Kidney (tissue), 14 donors: ENCODE results near the gene KIAA0232. TPM values are rescaled to one million over a fixed set of nuclear protein-coding genes. Genes with fewer than 3 reads are reported as not detected.
A peak's percentile ranks its signal among the peaks of the same experiment; 100 is the strongest.

Experiments used
- DNase-seq, 5 donors: peaks; one replicate each; pipeline ENCODE4 v3.0.0-alpha.2; 2013 to 2020
- FAIRE-seq: peaks from 2 replicates; lab custom pipeline; 2012; peaks lifted over from hg19 to GRCh38; lab: Jason Lieb, UNC
- H3K27ac ChIP-seq, 2 donors: one replicate each; pipeline ENCODE4 v1.7.0; 2013; ENCODE audit warnings: low read depth in 2 of 2, low read length in 2 of 2, inconsistent platforms in 1 of 2
- H3K27me3 ChIP-seq: one replicate; pipeline ENCODE4 v1.7.1; 2013; ENCODE audit warnings: low read length, inconsistent platforms; ENCODE audit not compliant: control insufficient read depth, insufficient read depth
- H3K36me3 ChIP-seq, 3 donors: one replicate each; pipeline versions ENCODE4 v1.7.0 to v1.7.1; 2013; ENCODE audit warnings: low read length in 3 of 3, control low read depth in 1 of 3, inconsistent platforms in 1 of 3; ENCODE audit not compliant: insufficient read depth in 3 of 3, control insufficient read depth in 2 of 3
- H3K4me1 ChIP-seq, 3 donors: one replicate each; pipeline versions ENCODE4 v1.7.0 to v1.7.1; 2013; ENCODE audit warnings: low read length in 3 of 3, inconsistent platforms in 1 of 3, low read depth in 1 of 3; ENCODE audit not compliant: control insufficient read depth in 2 of 3, insufficient read depth in 2 of 3
- H3K4me3 ChIP-seq, 3 donors: one replicate each; pipeline versions ENCODE4 v1.7.0 to v1.8.1; 2013; ENCODE audit warnings: low read length in 3 of 3, control low read depth in 1 of 3, inconsistent platforms in 1 of 3
- H3K9ac ChIP-seq, 3 donors: one replicate each; pipeline versions ENCODE4 v1.7.0 to v1.7.1; 2013; ENCODE audit warnings: low read length in 3 of 3, control low read depth in 1 of 3, inconsistent platforms in 1 of 3
- H3K9me3 ChIP-seq, 3 donors: one replicate each; pipeline versions ENCODE4 v1.7.0 to v1.7.1; 2013; ENCODE audit warnings: low read length in 3 of 3, control low read depth in 1 of 3, inconsistent platforms in 1 of 3; ENCODE audit not compliant: control insufficient read depth in 2 of 3, insufficient read depth in 1 of 3
- intact Hi-C: fragments of 100-400 bp; cut with DNase I; formaldehyde crosslinking; loops from one replicate; pipeline ENCODE4 v1.11.1; 2022
- polyA plus RNA-seq: library from polyadenylated mRNA; stranded (reverse); fragments of 350-450 nt; fragmentation: Illumina TruSeq; extraction: RNeasy Lipid Tissue Mini Kit (QIAGEN cat#74804); gene quantifications from one replicate; pipeline ENCODE4 v1.2.3, GENCODE V29; 2014; ENCODE audit warnings: low read depth, low replicate concordance; ENCODE audit not compliant: insufficient read depth
- total RNA-seq: library from RNA; stranded (reverse); fragmentation: NEBNext Ultra II Directional; extraction: Animal tissue kit (Norgen Biotek cat#: 25700); gene quantifications from one replicate; pipeline ENCODE4 v1.2.1, GENCODE V29; 2021
- TF ChIP-seq, protein P1 (sequence below): IDR thresholded peaks from 3 replicates; pipeline ENCODE4 v1.5.1; 2012; ENCODE audit warnings: mild to moderate bottlenecking, moderate library complexity, borderline replicate concordance; ENCODE audit not compliant: insufficient read depth; ENCODE audit errors: extremely low read depth
- donor health status: control.
- donor health status: control.
- donor health status: control.
- donor health status: control.
- donor health status: control.
- donor health status: DM: yes; HTN: yes; CAD: no.
- donor health status: Normal renal cell carcinoma (clear cell type).

The KIAA0232 gene
- total and polyA plus RNA-seq, 2 donors from 2014 or later: 14.0 to 39.9 TPM

DNA sequence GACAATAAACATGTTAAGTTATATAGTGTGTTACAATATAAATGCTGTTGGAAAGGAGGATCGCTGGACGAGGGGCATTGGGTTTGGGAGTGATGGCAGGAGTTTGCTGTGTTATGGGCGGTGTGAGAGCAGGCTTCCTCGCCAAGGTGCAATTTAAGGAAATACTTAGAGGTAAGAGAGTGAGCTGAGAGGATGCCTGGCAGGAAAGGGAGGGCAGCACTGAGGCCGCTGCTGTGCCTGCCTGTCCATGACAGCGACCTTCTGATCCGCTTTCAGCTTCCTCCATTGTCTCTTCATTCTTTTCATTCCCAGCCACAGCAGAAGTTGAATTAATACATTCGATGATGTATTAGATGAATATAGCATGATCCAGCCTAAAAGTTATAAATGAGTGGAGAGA is 85.9 kb downstream of the KIAA0232 start:
- intact Hi-C loops: loop anchor here (10.0 kb wide), 1 partner anchor 74 kb away; no protein-coding TSS in a partner anchor

DNA sequence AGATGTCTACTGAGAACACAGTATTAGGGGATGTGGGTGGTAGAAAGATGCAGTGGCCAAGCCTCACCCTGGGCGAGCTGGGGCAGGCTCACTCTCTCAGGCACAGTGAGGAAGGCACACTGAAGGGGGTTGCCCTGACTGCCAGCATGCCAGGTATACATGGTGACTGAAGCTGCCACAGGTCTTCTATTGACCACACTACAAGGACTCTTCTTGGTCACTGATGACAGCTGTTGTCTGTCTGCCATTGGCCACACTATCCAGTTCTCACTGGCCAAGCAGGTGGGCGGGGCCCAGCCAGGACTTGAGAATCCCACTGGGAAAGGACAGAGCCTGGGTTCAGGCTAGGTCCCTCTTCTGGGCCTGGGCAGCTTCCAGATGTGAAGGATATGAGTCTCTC is 87.4 kb downstream of the KIAA0232 start:
- no peaks in the 10 kb centered on the region for H3K9me3 ChIP-seq
- H3K4me1 ChIP-seq: no peaks in the 10 kb centered on the region
- peaks cover 4 to 55% (median 40%) of the 10 kb centered on the region in 3 donors for H3K36me3 ChIP-seq
- intact Hi-C loops: loop anchor here (5.0 to 10.0 kb wide), 2 partner anchors 75 to 143 kb away; no protein-coding TSS in a partner anchor
- DNase-seq (no peak), FAIRE-seq (no peak)
- H3K27ac ChIP-seq: no peak overlapping the region
- TF ChIP-seq, protein P1, sequence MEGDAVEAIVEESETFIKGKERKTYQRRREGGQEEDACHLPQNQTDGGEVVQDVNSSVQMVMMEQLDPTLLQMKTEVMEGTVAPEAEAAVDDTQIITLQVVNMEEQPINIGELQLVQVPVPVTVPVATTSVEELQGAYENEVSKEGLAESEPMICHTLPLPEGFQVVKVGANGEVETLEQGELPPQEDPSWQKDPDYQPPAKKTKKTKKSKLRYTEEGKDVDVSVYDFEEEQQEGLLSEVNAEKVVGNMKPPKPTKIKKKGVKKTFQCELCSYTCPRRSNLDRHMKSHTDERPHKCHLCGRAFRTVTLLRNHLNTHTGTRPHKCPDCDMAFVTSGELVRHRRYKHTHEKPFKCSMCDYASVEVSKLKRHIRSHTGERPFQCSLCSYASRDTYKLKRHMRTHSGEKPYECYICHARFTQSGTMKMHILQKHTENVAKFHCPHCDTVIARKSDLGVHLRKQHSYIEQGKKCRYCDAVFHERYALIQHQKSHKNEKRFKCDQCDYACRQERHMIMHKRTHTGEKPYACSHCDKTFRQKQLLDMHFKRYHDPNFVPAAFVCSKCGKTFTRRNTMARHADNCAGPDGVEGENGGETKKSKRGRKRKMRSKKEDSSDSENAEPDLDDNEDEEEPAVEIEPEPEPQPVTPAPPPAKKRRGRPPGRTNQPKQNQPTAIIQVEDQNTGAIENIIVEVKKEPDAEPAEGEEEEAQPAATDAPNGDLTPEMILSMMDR: no peak
- no peak overlapping the region for H3K4me3 ChIP-seq
- no peaks in the 10 kb centered on the region for H3K27me3 ChIP-seq
- no peak overlapping the region for H3K9ac ChIP-seq

More for the DNA sequence above, 85.9 kb downstream of the KIAA0232 start:
- Histone ChIP-seq H3K9ac (no peak overlapping the region), H3K4me1 (no peaks in the 10 kb centered on the region), H3K36me3 (peaks cover 2 to 46% (median 31%) of the 10 kb centered on the region in 3 donors), H3K27me3 (no peaks in the 10 kb centered on the region), H3K4me3 (no peak overlapping the region), H3K27ac (no peak overlapping the region), H3K9me3 (no peaks in the 10 kb centered on the region)
- TF ChIP-seq, protein P1: no peak
- FAIRE-seq: no peak
- DNase-seq: no peak

DNA sequence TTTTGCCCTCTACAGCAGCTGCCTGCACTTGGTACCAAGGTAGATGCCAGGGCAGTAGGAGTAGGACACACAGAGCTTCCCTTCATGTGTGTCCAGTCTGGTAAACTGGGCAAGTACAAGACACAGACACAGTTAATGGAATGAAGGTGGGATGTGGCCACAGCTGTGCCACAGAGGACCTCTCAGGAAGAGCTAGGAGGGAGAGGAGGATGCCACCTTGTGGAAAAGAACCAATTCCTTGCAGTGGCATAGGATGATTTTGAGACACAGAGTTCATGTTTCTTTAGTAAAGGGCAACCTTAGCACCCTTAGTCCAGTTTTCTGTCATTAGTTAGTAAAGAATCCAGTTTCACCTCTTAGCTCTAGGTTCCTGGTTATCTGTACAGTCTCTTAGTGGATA is 90.8 kb downstream of the KIAA0232 start:
- Histone ChIP-seq H3K27ac (no peak overlapping the region), H3K27me3 (no peaks in the 10 kb centered on the region), H3K4me3 (no peak overlapping the region), H3K9me3 (no peaks in the 10 kb centered on the region), H3K9ac (no peak overlapping the region), H3K4me1 (no peaks in the 10 kb centered on the region), H3K36me3 (peaks cover 4 to 59% (median 42%) of the 10 kb centered on the region in 3 donors)
- TF ChIP-seq, protein P1: no peak
- no peak for FAIRE-seq
- intact Hi-C loops: loop anchor here (5.0 kb wide), 1 partner anchor 146 kb away; no protein-coding TSS in a partner anchor
- DNase-seq: peak in 1 of 5 donors; percentile 19
